Measurements from ENCODE around the gene FAM187B. TPM values are rescaled to one million over a fixed set of nuclear protein-coding genes. Genes with fewer than 3 reads are reported as not detected.

FAM187B gene
- total and polyA plus RNA-seq, 2 of the 8 experiments (the other 6 are each of a cell fraction or from before 2014, with no cell fraction given): not detected

GRCh38 chr19:35271546-35271945, 43.0 kb upstream of the FAM187B start:
- no peak overlapping the region for H3K4me2 ChIP-seq (ENCODE audit: insufficient read depth in 1 of 2, low read depth in 2 of 2, low read length in 2 of 2)
- H3K79me1 ChIP-seq (ENCODE audit: low read depth, low read length): peaks cover 3% of the 10 kb centered on the region; the same call in 1 of the 2 replicates
- H2AFZ ChIP-seq (ENCODE audit: low read length): no peak overlapping the region
- H2AK5ac ChIP-seq (ENCODE audit: low read depth, low read length): no peak overlapping the region
- H2BK120ac ChIP-seq (replicated peaks; ENCODE audit: low read depth, low read length): no peak overlapping the region
- no peak overlapping the region for H3K56ac ChIP-seq (replicated peaks; ENCODE audit: insufficient read length, low read depth, low read length)
- H3K9me3 ChIP-seq (ENCODE audit: insufficient read depth in 2 of 2, low read depth in 1 of 2, low read length in 1 of 2): no peaks in the 10 kb centered on the region
- H2BK15ac ChIP-seq (ENCODE audit: low read length): no peak overlapping the region
- H3K4me3 ChIP-seq (ENCODE audit: extremely low read depth in 1 of 4, insufficient read depth in 2 of 4, low read depth in 3 of 4, low read length in 4 of 4): no peak overlapping the region
- no peak overlapping the region for H2BK20ac ChIP-seq (ENCODE audit: low read length)
- no peak overlapping the region for H4K5ac ChIP-seq (ENCODE audit: insufficient read length, low read depth, low read length)
- H4K20me1 ChIP-seq (replicated peaks in 1 of 2; ENCODE audit: control insufficient read depth in 1 of 2, insufficient read depth in 2 of 2, low read length in 2 of 2): peaks cover 0 to 8% of the 10 kb centered on the region in 2 experiments
- TF ChIP-seq TCF12 (IDR thresholded peaks at IDR 0.05; ENCODE audit: low read depth, low read length): no peak
- no peak for TF ChIP-seq TAF7 (optimal IDR thresholded peaks at IDR 0.05; ENCODE audit: borderline replicate concordance, low read depth, low read length)
- TF ChIP-seq POLR2AphosphoS5 (IDR thresholded peaks at IDR 0.05; ENCODE audit: low read depth, low read length): no peak
- no peak for TF ChIP-seq USF2 (IDR thresholded peaks at IDR 0.05; ENCODE audit: low read length)
- TF ChIP-seq JUN (IDR thresholded peaks at IDR 0.05; ENCODE audit: low read depth, low read length): no peak
- TF ChIP-seq CBX5 (IDR thresholded peaks at IDR 0.05; ENCODE audit: low read depth, low read length): no peak
- TF ChIP-seq SRF (IDR thresholded peaks at IDR 0.05; ENCODE audit: low read depth, low read length): no peak
- TF ChIP-seq EZH2 (IDR thresholded peaks at IDR 0.05; ENCODE audit: low read depth, low read length, severe bottlenecking): no peak
- TF ChIP-seq SP4 (IDR thresholded peaks at IDR 0.05; ENCODE audit: low read length): no peak
- TF ChIP-seq ZNF274 (IDR thresholded peaks at IDR 0.05; ENCODE audit: borderline replicate concordance, extremely low read depth, low read length): no peak
- TF ChIP-seq E2F6 (IDR thresholded peaks at IDR 0.05): no peak
- TF ChIP-seq SIRT6 (IDR thresholded peaks at IDR 0.05; ENCODE audit: low read length): no peak
- H2BK5ac ChIP-seq (ENCODE audit: low read depth, low read length): no peak overlapping the region; the same call in 1 of the 2 replicates
- H2BK12ac ChIP-seq (ENCODE audit: low read depth, low read length): no peak overlapping the region
- H3K14ac ChIP-seq (ENCODE audit: insufficient read length): no peak overlapping the region
- H3K4ac ChIP-seq (replicated peaks; ENCODE audit: insufficient read length, low read depth, low read length): no peak overlapping the region
- H3K79me2 ChIP-seq (ENCODE audit: control insufficient read depth in 1 of 2, insufficient read depth in 2 of 2, low read length in 2 of 2): 0 out of 4 replicates have a peak, but pooled peaks cover 0 to 5% of the 10 kb centered on the region in 2 experiments
- H3K4me1 ChIP-seq (replicated peaks in 1 of 4; ENCODE audit: control insufficient read depth in 3 of 4, insufficient read depth in 4 of 4, low read length in 3 of 4): peaks cover 0 to 11% (median 7%) of the 10 kb centered on the region in 4 experiments; a peak in 5 of 7 replicates
- H3K9ac ChIP-seq (replicated peaks in 1 of 4; ENCODE audit: extremely low read depth in 1 of 4, low read depth in 3 of 4, low read length in 3 of 4): no peak overlapping the region
- H3K27ac ChIP-seq (ENCODE audit: low read depth, low read length): no peak overlapping the region
- no peak for FAIRE-seq
- DNase-seq (ENCODE audit: low read depth in 1 of 2, low spot score in 2 of 2): no peak
- no peaks in the 10 kb centered on the region for H3K27me3 ChIP-seq (replicated peaks in 1 of 4; ENCODE audit: control insufficient read depth in 3 of 4, extremely low read depth in 1 of 4, insufficient read depth in 3 of 4, low read length in 3 of 4)
- H3K18ac ChIP-seq (ENCODE audit: extremely low read depth, low read length): no peak overlapping the region
- no peak overlapping the region for H4K8ac ChIP-seq (ENCODE audit: extremely low read depth, insufficient read depth, low read length)
- peaks cover 16 to 25% (median 22%) of the 10 kb centered on the region in 4 experiments for H3K36me3 ChIP-seq (ENCODE audit: control insufficient read depth in 2 of 4, insufficient read depth in 4 of 4, low read length in 3 of 4)
- no peaks in the 10 kb centered on the region; the same call in 1 of the 2 replicates for H3K23me2 ChIP-seq (ENCODE audit: low read depth, low read length)
- 87% methylated on average over 7 of the region's 7 CpGs; no CpG with 5 or more reads in 1 of the 2 experiments for WGBS, 2 experiments (ENCODE audit: extremely low coverage in 1 of 2, insufficient coverage in 1 of 2, insufficient read length in 1 of 2, insufficient replicate concordance in 2 of 2, low coverage in 1 of 2, low lambda C conversion rate in 2 of 2, missing lambda C conversion rate in 1 of 2)
- H3K23ac ChIP-seq (ENCODE audit: insufficient read length): no peak overlapping the region
- POLR2A ChIA-PET (ENCODE audit: partially characterized antibody): interaction anchor here (1.1 to 3.1 kb wide), 3 partner anchors 10 to 16 kb away, joined by 5 to 15 read pairs (median 9); partner anchors contain the start of gene HAMP
- CTCF ChIA-PET (ENCODE audit: partially characterized antibody): interaction anchor here (1.4 kb wide), 1 partner anchor 188 kb away, joined by 5 read pairs; no protein-coding TSS in a partner anchor
- H4K91ac ChIP-seq (replicated peaks; ENCODE audit: insufficient read length, low read length): no peak overlapping the region
